Muscle of arm (tissue), 12 donors: ENCODE data around the gene HNRNPA3. TPM values are rescaled to one million over a fixed set of nuclear protein-coding genes. Genes with fewer than 3 reads are reported as not detected.
A peak's percentile ranks its signal among the peaks of the same experiment; 100 is the strongest.
"Not testable (repeated sequence)": the region's sequence is repeated elsewhere in the genome, so short reads cannot be mapped to it uniquely, and the experiment has no call there.

Experiments
- DNase-seq: peaks from one replicate; pipeline ENCODE4 v3.0.0-alpha.2; 2013
- polyA plus RNA-seq, 12 donors: library from polyadenylated mRNA; unstranded; fragments of 120-200 nt; gene quantifications; one replicate each; pipeline ENCODE4 v1.2.1, GENCODE V29; 2013; ENCODE audit not compliant: insufficient read length in 12 of 12

HNRNPA3 gene
- polyA plus RNA-seq, 12 donors = 122 to 417 (median 353) TPM

DNA sequence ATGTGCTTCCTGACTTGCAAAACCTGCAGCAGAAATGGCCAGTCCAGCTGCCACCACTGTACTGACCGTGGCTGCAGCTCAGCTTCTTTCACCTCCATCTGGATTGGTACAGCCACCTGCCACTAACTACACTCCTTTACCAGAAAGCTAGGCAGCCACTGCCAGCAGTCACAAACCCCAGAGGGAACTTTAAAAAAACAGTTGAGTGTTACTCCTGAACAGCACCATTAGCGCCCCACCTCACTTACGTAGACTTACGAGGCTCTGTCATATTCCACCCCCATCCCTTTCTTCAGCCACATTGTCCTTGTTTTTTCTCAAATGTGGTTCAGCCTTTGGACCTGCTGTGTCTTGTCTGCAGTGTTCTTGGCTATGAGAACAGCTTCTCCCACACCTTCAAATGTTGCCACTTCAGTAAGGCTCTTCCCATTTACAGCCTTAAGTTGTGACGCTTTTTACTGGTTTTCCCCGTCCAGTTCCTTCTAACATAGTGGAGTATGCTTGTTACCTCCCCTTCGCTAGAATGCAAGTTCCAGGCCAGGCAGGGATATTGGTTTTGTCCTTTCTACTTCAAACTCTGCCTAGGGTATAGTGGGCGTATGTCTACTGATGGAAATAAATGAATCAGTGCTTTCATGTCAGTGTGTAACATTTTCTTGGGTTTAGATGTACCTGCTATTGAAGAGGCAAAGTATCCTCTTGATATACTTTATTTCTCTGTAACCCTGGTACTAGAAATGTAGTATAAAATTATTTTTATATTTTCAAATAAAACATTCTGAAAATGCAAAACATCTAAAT is 17.0 kb downstream of the HNRNPA3 start:
- no peak for DNase-seq

DNA sequence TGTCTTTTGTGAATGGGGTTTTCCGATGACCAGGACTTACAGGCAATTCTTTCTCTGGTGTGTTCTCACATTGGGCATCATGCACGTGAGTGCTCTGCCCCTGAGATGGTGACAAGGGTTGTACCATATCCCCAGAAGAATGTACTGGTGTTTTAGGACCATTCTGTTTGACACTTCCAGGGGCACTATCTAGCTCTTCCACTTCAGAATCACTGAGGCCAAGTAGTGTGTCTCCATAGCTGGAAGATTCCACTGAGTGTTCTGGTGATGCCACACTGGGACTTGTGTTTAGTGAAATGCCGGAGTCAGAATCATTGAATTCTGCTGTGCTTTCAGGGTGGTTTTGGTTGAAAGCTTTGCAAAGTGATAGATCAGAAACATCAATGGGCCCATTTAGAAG is 18.7 kb downstream of the HNRNPA3 start:
- DNase-seq = no peak

DNA sequence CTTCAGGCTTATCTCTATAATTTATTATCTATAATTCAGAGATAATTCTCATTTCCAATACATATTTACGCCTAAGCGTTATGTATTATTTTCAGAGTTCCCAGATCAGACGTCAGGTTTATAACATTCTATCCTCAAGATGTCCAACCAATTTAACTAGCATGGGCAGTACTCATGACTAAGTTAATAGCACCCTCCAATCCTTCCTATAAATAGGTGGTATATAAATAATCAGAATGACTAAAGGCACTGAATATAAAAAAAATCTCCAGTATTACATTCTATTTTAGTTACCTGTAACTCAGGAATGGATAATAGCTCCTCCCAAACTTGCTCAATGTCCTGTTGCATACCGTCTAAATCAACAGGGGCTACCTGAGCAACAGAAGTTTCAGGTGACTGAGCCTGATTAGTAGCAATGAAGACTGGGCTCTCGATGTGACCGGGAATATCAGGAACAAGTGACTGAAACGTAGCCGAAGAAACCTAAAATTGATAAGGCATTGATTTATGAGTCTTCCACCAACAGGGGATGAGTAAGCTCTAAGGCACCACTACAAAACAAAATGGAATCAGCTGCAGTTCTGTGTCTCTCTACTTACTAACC is 19.6 kb downstream of the HNRNPA3 start:
- no peak for DNase-seq

DNA sequence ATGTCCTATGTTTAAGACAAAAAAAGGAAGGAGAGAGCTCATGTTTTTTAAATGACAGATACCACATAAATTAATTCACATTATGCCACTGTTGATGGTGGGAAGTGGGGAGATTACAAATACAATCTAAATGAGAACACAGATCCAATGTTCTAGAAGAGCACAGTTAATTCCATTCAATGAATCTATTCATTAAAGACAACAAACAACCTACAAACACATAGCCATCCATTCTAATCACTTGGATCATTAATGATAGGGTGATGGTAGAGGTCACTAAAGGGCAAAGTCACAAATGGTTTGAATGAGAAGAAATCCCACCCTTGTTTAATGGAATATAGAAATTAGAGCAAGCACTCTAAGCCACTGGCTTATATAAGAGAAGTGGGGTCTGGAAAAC is 21.7 kb downstream of the HNRNPA3 start:
- DNase-seq = no peak

DNA sequence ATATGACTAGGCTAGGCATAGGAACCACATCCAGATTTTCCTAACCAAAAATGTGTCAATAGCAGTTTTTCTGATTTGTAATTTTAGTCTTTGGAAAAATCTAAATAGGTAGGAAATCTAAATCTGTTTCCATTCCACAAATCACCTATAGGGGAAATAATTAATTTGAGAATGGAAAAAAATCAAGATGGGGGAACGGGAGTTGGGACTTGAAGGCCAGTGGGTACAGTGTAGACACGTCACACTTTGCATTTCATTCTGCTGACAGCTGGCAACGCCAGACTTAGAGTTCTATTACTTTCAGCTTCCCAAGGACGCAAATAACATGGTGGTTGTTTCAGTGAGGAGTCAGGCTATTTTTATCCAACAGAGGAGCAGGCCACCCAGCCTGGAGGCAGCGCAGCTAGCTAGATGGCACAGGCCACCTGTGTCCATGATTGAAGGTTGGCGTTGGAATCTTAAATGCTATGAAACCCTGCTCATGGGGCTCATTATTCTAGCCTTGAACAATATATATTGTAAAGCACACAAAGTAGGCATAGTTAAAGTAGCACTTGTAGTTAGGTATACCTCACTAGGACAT is 23.4 kb downstream of the HNRNPA3 start:
- DNase-seq = no peak

DNA sequence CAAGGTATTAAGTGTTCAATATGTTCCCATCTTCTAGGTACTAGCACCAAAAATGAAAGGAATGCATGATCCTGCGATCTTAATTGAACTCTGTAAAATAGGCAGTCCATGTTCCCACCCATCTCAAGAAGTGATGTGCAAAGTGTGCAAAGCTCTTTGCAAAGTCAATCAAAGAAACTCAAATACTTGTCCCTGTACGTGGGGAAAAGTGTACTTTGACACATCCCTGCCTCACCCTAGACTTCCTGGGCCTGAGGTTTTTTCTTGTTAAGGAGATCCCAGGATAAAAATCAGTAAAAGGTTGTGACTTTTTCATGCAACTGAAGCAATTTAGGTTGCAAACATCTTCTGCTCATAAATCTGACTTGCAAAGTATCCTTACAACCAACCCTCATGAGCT is 25.3 kb downstream of the HNRNPA3 start:
- no peak for DNase-seq

DNA sequence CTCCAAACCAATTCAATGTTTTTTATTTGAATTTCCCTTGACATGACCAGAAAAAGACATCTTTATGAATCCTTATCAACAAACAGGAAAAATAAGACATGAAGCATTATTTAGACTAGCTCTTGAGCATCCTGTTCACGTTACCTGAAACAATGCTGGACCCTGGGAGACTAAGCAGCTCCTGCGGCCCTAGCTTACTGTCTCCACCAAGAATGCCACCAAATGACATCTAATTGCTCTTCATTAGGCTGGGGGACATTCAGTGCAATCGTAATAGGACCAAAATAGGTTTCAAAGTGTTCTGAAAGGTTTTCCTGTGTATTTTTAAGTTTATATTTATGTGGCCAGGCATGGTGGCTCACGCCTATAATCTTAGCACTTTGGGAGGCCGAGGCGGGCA is 26.5 kb downstream of the HNRNPA3 start:
- no peak for DNase-seq

DNA sequence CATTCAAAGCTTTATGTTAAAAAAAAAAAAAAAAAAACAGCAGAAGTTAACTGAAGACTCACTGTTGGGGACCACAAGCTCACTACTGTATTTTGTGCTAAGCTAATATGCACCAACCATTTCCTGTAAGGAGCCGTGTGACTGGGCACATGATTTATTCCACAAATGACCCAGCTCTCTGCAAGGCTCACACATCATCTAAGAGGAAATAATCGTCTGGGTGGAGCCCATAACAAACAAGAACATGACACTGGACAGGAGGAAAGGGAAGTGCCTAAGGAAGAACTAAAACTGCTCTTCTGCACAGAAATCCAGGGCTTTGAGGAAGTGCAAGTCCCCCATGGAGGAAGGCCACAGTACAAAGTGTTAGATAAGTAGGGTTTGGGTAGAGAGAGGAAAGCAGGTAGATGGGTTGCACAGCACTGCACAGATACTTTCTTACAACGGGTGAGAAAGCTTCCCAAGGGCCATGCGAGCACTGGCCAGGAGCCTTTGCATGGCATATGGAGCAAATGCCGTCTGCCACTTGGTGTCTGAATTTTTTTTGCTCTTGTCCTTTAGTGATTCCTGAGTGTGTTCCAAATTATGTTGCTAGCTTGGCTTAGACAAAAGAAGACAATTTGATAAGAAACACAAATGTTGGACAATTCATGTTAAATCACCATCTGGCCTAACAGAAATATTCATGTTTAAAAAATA is 27.5 kb downstream of the HNRNPA3 start:
- peak; percentile 52 for DNase-seq

DNA sequence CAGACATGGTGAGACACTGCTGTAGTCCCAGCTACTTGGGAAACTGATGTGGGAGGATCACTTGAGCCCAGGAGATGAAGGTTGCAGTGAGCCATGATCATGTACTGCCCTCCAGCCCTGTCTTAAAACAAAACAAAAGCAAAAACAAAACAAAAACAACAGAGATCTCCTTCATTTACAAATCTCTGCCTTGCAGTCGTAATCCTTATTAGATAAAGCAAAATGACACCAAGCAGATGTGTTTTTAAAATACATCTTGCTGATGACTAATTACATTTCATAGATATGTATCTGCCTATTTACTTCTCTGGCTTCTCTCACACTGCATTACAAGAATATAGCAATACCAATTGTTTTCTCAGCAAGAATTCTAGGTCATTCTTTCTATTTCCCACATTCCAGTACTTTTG is 29.1 kb downstream of the HNRNPA3 start:
- no peak for DNase-seq

DNA sequence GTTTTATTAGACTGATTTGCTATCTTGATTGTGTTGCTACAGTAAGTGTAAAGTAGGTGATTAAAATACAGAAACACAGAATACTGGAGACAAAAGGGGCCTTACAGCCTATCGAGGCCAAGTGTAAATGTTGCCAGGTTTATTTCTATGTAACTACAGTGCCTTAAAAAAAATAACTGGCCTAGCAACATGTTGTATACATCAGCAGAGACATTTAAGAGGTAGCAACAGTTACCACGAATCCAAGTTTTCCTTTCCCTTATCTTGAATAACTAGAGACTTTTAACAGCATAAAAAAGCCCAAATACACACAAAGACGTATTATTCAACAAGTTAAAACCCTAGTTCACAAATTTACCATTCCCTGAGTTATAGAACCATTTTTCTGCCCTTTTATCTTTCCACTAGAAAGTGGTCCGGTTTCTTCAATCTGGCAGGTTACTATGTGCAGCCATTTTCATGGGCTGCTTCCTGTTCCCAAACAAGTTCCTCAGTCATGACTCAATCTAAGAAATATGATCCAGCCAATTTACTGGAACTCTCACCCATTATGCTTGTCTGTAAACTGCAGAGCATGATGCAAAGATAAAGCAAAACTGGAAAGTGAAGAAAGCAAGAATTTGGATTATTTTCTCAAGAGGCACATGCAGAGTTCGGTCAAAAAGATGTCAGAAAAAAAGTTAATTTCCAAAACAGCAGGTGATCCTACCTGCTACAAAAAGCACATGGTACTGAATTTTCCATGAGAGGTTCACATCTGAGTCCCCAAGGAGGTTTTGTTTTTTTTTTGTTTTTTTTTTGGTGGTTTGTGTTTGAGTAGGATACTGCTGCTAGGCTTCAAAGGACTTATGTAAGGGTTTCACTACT is 29.8 kb downstream of the HNRNPA3 start:
- peak; percentile 78 for DNase-seq

DNA sequence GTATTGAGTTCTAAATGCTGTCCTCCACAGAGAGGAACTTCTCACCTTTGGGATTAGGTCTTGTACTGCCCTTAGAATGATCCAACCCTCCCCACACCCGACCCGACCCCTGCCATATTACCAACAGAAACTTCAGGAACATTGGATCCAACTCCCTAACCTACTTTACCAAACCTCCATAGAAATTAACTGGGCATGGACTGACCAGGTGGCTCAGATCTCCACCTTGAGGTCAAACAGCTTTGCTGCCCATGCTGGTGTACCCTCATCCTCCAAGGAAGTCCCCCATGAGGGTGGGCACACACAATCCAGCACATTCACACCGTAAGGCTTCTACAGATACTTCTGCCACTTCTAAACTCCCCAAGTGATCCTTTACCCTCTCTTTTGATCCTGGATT is 30.5 kb downstream of the HNRNPA3 start:
- no peak for DNase-seq

DNA sequence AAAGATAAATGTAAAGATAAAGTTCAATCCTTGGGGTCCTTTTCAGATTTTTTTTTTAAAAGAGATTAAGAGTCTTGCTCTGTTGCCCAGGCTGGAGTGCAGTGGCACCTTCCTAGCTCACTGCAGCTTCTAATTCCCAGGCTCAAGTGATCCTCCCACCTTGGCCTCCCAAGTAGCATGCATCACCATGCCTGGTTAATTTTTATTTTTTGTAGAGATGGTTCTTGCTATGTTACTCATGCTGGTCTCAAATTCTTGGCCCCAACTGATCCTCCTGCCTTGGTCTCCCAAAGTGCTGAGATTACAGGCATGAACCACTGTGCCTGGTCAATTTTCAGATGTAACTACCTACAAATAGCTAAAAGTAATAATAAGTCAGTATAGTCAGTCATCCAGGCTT is 30.9 kb downstream of the HNRNPA3 start:
- no peak for DNase-seq

DNA sequence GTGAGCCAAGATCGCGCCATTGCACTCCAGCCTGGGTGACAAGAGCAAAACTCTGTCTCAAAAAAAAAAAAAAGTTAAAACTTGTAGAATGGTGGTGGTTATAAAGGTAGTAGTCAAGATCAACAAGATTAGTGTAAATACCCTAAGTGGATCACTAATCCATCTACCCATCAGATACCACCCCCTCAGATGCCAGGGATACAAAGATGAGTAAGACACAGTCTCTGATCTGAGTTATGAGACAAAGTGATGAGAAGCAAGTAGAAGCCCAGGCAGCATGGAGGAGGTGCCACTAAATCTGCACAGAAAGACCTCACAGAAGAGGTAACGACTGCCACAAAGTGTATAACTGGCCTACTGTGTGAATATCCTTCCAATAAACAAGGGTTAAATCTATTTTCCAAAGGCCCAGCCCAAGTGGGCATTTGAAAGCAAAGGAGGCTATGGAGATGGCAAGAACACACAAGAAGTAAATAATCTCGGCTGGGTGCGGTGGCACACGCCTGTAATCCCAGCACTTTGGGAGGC is 31.7 kb downstream of the HNRNPA3 start:
- DNase-seq = no peak

DNA sequence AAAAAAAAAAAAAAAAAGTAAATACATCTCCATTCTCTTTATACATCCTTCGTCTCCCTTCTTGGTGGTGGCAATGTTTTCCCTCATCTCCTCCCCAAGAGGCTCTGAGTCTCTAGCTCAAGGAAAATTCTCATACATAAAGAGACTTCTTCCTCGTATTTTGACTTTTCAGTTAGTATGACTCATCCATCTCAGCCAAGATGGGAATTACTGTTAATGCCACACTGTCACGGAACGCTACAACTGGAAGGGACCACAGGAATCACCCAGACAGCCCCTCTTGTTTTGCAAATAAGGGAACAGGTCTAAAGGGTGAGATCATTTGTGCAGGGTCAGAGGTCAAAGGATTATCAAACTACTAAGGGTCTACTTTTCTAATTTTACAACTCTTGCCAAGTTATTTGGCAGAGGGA is 32.4 kb downstream of the HNRNPA3 start:
- DNase-seq = no peak

DNA sequence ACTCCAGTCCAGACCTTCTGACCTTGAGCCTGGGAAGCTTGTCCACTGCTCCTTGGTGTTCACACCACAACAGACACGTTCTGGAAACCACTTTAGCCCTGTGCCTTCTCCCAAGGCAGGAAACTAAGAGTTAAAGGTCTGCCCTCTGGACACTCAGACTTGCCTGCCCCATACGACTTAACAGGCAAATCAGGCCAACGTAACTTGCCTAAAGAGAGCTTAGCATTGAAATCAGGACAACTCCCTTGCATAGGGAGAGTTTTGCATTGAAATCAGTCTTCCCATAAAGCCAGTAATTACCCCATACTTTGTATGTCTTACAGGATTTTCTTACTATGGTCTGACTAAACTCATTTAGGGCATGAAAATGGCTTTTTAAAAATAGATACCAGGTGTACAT is 33.4 kb downstream of the HNRNPA3 start:
- DNase-seq = no peak

DNA sequence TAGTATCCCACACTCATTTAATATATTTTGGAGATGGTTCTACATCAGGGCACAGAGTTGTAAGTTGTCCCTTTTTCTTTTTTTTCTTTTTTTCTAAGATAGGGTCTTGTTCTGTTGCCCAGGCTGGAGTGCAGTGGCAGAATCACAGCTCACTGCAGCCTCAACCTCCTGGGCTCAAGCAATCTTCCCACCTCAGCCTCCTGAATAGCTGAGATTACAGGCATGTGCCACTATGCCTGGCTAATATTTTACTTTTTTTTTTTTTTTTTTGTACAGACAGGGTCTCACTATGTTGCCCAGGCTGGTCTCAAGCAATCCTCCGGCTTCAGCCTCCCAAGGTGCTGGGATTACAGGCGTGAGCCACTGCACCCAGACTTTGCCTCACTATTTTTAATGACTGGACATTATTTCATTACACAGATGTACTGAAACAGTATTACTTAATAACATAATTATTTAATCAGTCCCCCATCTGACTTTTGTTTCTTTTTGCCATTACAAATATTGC is 34.0 kb downstream of the HNRNPA3 start:
- not testable (repeated sequence) for DNase-seq

DNA sequence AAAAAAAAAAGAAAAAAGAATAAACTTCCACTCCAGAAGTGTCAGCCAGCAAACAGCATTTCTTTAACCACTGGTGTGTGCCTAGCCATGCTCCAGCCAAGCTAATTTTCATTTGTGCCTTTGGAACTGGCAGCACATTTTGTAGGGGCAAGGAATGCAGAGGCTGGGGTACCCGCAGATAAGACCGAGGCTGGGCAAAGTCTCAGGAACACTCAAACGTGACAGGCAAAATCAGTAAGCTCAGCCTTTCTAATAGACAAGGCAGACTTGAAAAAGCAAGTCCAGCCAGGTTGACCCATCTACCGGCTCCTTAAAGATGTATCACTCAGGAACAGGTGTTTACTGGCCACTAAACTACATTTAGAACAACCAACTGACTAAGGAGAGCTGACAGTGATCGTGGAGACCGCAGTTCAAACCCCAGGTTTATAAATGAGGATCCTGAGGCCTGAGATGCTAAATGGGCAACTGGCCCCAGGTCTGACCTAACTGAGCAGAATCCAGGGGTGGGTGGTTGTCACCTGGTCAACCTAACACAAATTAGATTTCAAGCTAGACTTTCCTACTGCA is 35.2 kb downstream of the HNRNPA3 start:
- DNase-seq = no peak

DNA sequence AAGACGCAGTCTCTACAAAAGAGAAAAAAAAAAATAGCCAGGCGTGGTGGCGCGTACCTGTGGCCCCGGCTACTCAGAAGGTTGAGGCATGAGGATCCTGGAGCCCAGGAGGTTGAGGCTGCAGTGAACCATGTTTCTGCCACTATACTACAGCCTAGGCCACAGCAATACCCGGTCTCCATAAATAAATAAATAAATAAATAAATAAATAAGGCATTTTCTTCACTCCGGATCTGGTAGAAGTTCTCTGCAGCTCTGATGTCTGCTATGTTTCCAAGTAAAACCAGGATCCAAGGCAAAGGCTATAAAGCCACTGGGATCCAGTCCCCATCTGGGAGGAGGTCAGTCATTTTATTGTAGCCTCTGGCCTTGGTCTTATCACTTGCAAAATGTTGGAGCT is 36.4 kb downstream of the HNRNPA3 start:
- no peak for DNase-seq

DNA sequence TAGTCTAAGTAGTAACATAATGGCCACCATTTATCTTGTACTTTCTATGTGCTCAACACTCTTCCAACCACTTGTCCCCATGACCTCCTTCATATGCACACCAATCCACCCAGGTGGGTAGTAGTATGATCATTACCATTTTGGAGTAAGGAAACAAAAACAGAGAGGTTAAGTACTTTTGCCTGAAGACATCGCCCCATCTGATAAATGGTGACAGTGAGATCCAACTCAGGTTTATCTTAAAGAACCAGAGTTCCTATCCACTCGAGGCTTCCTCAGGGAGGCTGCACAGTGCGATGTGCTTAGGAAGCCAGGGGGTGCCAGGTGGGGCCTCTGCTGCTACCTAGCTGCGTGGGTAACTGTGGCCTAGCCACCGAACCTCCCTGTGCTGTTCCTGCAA is 37.9 kb downstream of the HNRNPA3 start:
- no peak for DNase-seq

DNA sequence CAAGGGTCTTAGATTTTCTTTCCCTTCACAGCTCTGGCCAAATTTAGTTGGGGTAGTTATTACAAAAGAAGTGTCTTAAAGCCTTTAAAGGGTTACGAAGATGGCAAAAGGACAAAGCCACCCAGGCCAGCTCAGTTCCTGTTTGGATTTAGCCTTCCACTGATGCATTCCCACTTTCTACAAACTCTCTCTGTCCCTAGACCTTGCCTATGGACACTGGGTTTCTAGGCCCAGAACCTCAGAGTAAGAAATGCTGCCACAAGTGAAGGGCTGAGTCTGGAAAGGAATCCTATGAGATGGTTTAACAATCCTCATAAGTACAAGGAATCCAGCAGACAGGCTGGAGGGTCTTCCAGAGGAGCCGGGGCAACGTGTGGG is 38.6 kb downstream of the HNRNPA3 start:
- DNase-seq = no peak
